ENCODE measurements around the gene RIC8A. TPM values are rescaled to one million over a fixed set of nuclear protein-coding genes. Genes with fewer than 3 reads are reported as not detected.
"Not testable (repeated sequence)": the region's sequence is repeated elsewhere in the genome, so short reads cannot be mapped to it uniquely, and the experiment has no call there.

The RIC8A gene
- total and polyA plus RNA-seq, 2 donors from 2014 or later = 52.3 to 92.1 TPM

GRCh38 chr11:191490-192478, 15.7 kb upstream of the RIC8A start:
- FAIRE-seq = not testable (repeated sequence)

GRCh38 chr11:192674-193128, 14.8 kb upstream of the RIC8A start, which contains the start of gene SCGB1C1:
TSS of gene SCGB1C1 (plus strand) at chr11:193078. CDS start at chr11:193100, 22 bp downstream.
- FAIRE-seq; intact Hi-C loops (cut with DNase I); H3K36me3 ChIP-seq (ENCODE audit: control insufficient read depth in 2 of 3, insufficient read depth in 3 of 3, low read length in 3 of 3); H3K9ac ChIP-seq (ENCODE audit: low read length in 3 of 3); H3K27ac ChIP-seq (ENCODE audit: low read depth in 2 of 2, low read length in 2 of 2); H3K4me3 ChIP-seq (ENCODE audit: low read length in 3 of 3); H3K27me3 ChIP-seq (ENCODE audit: control insufficient read depth, insufficient read depth, low read length); H3K9me3 ChIP-seq (ENCODE audit: control insufficient read depth in 2 of 3, insufficient read depth in 1 of 3, low read length in 3 of 3); H3K4me1 ChIP-seq (ENCODE audit: control insufficient read depth in 2 of 3, insufficient read depth in 2 of 3, low read depth in 1 of 3, low read length in 3 of 3): not testable (repeated sequence)
- DNase-seq = peak in 1 of 5 donors; percentile 26

More at GRCh38 chr11:191490-192478, 15.7 kb upstream of the RIC8A start:
- H3K27me3 ChIP-seq (ENCODE audit: control insufficient read depth, insufficient read depth, low read length); H3K9ac ChIP-seq (ENCODE audit: low read length in 3 of 3); H3K4me3 ChIP-seq (ENCODE audit: low read length in 3 of 3); H3K4me1 ChIP-seq (ENCODE audit: control insufficient read depth in 2 of 3, insufficient read depth in 2 of 3, low read depth in 1 of 3, low read length in 3 of 3); intact Hi-C loops (cut with DNase I); H3K9me3 ChIP-seq (ENCODE audit: control insufficient read depth in 2 of 3, insufficient read depth in 1 of 3, low read length in 3 of 3); H3K36me3 ChIP-seq (ENCODE audit: control insufficient read depth in 2 of 3, insufficient read depth in 3 of 3, low read length in 3 of 3); H3K27ac ChIP-seq (ENCODE audit: low read depth in 2 of 2, low read length in 2 of 2): not testable (repeated sequence)
- DNase-seq = peak in 2 of 5 donors; percentile 30 to 83

- peak in 2 of 5 donors; percentile 29 to 50 for DNase-seq
- FAIRE-seq = not testable (repeated sequence)
These were observed 14.0 kb upstream of the RIC8A start for GRCh38 chr11:193481-193880.

GRCh38 chr11:196786-197731, 10.4 kb upstream of the RIC8A start:
- Histone ChIP-seq H3K4me3 (ENCODE audit: low read length in 3 of 3) (no peak overlapping the region), H3K36me3 (ENCODE audit: control insufficient read depth in 2 of 3, insufficient read depth in 3 of 3, low read length in 3 of 3) (peaks cover 0 to 4% (median 0%) of the 10 kb centered on the region in 3 donors), H3K27ac (ENCODE audit: low read depth in 2 of 2, low read length in 2 of 2) (no peak overlapping the region), H3K27me3 (ENCODE audit: control insufficient read depth, insufficient read depth, low read length) (no peaks in the 10 kb centered on the region), H3K9ac (ENCODE audit: low read length in 3 of 3) (no peak overlapping the region), H3K4me1 (ENCODE audit: control insufficient read depth in 2 of 3, insufficient read depth in 2 of 3, low read depth in 1 of 3, low read length in 3 of 3) (no peaks in the 10 kb centered on the region), H3K9me3 (ENCODE audit: control insufficient read depth in 2 of 3, insufficient read depth in 1 of 3, low read length in 3 of 3) (no peaks in the 10 kb centered on the region)
- DNase-seq = peak in 2 of 5 donors; percentile 28 to 57
- TF ChIP-seq CTCF (IDR thresholded peaks at IDR 0.05; ENCODE audit: borderline replicate concordance, extremely low read depth, insufficient read depth) = no peak
- no peak for FAIRE-seq
- intact Hi-C loops (cut with DNase I) = no loop called here

More at GRCh38 chr11:193481-193880, 14.0 kb upstream of the RIC8A start:
- intact Hi-C loops (cut with DNase I); H3K9me3 ChIP-seq (ENCODE audit: control insufficient read depth in 2 of 3, insufficient read depth in 1 of 3, low read length in 3 of 3); H3K27ac ChIP-seq (ENCODE audit: low read depth in 2 of 2, low read length in 2 of 2); H3K4me1 ChIP-seq (ENCODE audit: control insufficient read depth in 2 of 3, insufficient read depth in 2 of 3, low read depth in 1 of 3, low read length in 3 of 3); H3K36me3 ChIP-seq (ENCODE audit: control insufficient read depth in 2 of 3, insufficient read depth in 3 of 3, low read length in 3 of 3); H3K4me3 ChIP-seq (ENCODE audit: low read length in 3 of 3); H3K9ac ChIP-seq (ENCODE audit: low read length in 3 of 3); H3K27me3 ChIP-seq (ENCODE audit: control insufficient read depth, insufficient read depth, low read length): not testable (repeated sequence)

All from kidney (tissue), 14 donors.